HT1080 (cell line): ENCODE results near the gene CDHR5. TPM values are rescaled to one million over a fixed set of nuclear protein-coding genes. Genes with fewer than 3 reads are reported as not detected.
A peak's percentile ranks its signal among the peaks of the same experiment; 100 is the strongest.
"Not testable (repeated sequence)": the region's sequence is repeated elsewhere in the genome, so short reads cannot be mapped to it uniquely, and the experiment has no call there.

Experiments
- DNase-seq: peaks from one replicate; pipeline ENCODE4 v3.0.0-alpha.2; 2015; ENCODE audit warnings: low read depth
- polyA plus RNA-seq, 2 experiments: library from polyadenylated mRNA; depleted of rRNA; stranded (reverse); fragments of >200 nt; gene quantifications; 2 replicates each; pipeline ENCODE4 v1.2.3, GENCODE V29; 2015
- total RNA-seq: library from RNA; depleted of rRNA; stranded (reverse); fragments of >200 nt; shearing (Covaris generic); gene quantifications from 2 replicates; pipeline ENCODE4 v1.2.3, GENCODE V29; 2014; rRNA removed

CDHR5 gene, protein sequence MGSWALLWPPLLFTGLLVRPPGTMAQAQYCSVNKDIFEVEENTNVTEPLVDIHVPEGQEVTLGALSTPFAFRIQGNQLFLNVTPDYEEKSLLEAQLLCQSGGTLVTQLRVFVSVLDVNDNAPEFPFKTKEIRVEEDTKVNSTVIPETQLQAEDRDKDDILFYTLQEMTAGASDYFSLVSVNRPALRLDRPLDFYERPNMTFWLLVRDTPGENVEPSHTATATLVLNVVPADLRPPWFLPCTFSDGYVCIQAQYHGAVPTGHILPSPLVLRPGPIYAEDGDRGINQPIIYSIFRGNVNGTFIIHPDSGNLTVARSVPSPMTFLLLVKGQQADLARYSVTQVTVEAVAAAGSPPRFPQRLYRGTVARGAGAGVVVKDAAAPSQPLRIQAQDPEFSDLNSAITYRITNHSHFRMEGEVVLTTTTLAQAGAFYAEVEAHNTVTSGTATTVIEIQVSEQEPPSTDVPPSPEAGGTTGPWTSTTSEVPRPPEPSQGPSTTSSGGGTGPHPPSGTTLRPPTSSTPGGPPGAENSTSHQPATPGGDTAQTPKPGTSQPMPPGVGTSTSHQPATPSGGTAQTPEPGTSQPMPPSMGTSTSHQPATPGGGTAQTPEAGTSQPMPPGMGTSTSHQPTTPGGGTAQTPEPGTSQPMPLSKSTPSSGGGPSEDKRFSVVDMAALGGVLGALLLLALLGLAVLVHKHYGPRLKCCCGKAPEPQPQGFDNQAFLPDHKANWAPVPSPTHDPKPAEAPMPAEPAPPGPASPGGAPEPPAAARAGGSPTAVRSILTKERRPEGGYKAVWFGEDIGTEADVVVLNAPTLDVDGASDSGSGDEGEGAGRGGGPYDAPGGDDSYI
- not detected in 2 replicates for total RNA-seq
- not detected in 2 replicates for polyA plus RNA-seq (2015; cell fraction: cytosol; rRNA removed)
- not detected in 2 replicates for polyA plus RNA-seq (2015; cell fraction: nucleus; rRNA removed)

GRCh38 chr11:624705-625635, at the start of gene CDHR5:
TSS of gene CDHR5 (minus strand) at chr11:624955. CDS start at chr11:624902, 53 bp downstream.
- no peak for DNase-seq

DNA sequence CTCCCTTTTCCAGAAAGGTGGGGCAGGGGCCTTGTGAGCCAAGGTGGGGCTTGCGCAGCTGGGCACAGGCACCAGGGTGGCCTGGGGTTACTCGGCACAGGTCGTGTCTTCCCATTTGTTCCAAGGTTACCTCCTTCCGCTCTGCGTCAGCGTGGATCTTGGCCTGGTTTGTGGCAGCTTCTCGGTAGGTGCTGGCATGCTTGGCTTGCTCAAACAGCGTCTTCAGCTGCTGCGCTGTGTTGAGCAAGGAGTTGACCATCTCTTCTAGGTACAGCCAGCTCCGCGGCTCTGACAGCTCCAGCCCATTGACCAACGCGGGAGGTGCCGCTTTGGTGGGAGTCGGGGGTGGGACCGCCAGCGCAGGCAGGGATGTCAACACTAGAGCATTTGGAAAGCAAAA, 49.7 kb upstream of the CDHR5 start:
- no peak for DNase-seq

DNA sequence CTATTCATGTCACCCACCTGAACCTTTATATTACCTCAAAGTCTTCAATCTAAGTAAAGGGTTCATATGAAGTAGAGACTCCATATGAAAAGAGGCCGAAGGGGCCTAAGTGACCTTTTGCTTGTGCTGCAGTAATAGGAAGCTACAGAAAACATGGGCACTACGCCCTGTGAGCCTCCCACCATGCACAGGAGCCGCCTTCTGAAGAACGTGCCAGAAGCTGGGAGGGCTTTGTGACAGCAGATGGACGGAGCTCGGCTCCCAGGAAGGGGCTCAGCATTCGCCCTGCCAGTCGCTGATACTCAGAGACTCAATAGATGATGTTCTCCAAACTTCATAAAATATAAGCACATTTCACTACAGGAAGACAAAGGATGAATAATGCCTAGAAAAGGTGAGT, 49.1 kb upstream of the CDHR5 start:
- no peak for DNase-seq

DNA sequence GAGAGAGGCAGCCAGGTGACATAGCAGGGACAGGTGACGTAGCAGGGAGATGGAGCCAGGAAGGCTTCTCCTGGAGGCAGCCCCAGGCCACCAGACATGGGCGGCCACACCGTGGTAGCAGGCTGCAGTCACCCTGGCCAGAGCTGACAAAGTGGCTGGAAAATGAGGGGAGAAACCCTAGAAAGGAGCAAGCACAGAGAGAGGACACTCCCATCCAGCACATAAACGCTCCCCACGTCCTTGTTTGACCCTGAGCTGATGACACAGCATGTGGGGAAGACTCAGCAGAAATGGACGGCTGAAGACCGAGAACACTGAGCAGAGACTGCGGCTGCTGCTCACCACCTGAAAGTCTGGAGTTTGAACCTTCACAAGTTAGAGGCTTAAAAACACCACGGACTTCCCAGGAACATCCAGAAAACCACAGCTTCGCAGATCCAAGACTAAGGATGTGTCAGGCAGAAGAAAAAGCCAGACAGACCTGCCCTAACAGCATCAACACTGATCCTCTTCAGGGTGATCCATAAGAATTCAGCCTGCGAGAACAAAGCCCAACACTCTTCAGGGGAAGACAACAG, 41.0 kb upstream of the CDHR5 start:
- DNase-seq, result no peak

DNA sequence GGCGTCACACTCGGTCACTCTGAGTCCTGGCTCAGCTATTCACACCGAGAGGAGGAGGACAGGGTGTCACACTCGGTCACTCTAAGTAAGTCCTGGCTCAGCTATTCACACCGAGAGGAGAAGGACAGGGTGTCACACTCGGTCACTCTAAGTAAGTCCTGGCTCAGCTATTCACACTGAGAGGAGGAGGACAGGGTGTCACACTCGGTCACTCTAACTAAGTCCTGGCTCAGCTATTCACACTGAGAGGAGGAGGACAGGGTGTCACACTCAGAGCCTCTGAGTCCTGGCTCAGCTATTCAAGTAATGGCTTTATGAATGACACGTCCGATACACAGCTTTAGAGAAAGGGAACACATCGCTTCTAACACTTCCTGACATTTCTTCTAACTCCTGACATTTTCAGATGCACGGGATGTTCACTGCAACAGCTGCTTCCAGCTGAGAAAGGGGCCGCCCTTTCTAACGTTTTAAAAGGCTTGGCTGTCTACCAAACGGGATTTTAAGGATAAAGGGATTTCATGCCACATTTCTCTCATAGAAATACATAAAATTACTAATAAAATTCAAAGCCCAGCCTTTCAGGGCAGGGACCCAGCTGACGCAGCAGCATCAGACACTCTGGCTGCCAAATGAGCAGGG, 40.4 kb upstream of the CDHR5 start:
- no peak for DNase-seq

DNA sequence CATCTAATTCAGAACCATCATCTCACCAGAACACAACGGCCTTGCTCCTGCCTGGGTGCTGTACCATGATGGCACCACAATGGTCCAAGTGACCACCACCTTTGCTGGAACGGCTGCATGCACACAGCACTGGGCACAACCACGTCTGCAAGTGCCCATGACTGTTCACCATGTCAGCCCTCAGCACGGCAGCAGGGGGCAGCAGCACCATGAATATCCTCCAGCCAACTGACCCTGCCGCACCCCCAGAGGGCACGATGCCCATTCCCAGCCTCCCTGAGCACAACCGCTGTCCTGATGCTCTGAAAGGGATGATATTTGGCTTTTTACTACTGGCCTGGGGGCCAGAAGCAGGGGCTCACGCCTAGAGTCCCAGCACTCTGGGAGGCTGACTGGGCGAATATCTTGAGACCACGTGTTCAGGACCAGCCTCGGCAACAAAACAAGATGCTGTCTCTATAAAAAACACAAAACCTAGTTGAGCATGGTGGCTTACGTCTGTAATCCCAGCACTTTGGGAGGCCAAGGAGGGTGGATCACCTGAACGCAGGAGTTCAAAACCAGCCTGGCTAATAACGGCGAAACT, 38.0 kb upstream of the CDHR5 start:
- peak; percentile 49 for DNase-seq

- no peak for DNase-seq
Measured at GRCh38 chr11:660681-661444, 36.1 kb upstream of the CDHR5 start.

GRCh38 chr11:660281-660680, 35.5 kb upstream of the CDHR5 start:
- no peak for DNase-seq

- DNase-seq, result no peak
Measured at GRCh38 chr11:659532-660085, 34.9 kb upstream of the CDHR5 start.

DNA sequence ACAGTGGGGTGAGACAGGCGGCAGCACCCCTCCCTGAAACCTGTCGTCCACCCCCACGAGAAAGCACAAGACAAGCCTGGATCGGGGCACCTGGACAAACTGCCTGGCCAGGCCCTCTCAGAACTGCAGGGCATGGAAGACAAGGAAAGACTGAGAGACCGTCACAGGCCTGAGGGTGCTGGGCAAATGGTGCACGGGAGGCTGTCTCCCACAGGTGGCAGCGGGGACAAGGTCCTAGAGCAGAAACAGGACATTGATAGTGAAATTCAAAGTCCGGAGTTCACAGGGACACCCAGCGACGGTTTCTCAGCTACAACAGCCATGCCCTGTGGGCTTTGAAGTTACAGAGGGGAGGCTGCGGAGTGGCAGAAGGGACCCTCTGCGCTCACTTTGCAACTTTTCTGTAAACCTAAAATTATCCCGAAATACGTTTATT, 33.0 kb upstream of the CDHR5 start:
- no peak for DNase-seq

DNA sequence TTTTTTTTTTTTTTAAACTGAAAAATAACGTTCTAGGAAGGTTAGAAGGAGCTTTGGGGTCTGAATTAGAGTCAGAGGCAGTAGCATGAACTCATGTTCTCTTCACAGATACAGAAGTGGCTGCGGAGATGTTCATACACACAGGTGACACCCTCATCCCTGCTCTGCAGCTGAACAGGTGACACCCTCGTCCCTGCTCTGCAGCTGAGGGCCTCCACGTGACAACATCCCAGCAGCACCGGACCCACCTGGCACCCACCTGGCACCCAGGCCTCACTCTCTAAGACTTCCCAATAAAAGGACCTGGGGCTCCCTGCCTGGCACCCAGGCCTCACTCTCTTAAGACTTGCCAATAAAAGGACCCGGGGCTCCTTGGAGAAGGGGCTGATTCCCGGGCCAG, 32.1 kb upstream of the CDHR5 start:
- no peak for DNase-seq

- no peak for DNase-seq
Measured at GRCh38 chr11:656426-656825, 31.7 kb upstream of the CDHR5 start.

- no peak for DNase-seq
Measured at GRCh38 chr11:655036-655726, 30.4 kb upstream of the CDHR5 start.

- DNase-seq, result not testable (repeated sequence)
Measured at GRCh38 chr11:654444-654843, 29.7 kb upstream of the CDHR5 start.

- no peak for DNase-seq
Measured at GRCh38 chr11:653837-654236, 29.1 kb upstream of the CDHR5 start.

- not testable (repeated sequence) for DNase-seq
Measured at GRCh38 chr11:653136-653535, 28.4 kb upstream of the CDHR5 start.

DNA sequence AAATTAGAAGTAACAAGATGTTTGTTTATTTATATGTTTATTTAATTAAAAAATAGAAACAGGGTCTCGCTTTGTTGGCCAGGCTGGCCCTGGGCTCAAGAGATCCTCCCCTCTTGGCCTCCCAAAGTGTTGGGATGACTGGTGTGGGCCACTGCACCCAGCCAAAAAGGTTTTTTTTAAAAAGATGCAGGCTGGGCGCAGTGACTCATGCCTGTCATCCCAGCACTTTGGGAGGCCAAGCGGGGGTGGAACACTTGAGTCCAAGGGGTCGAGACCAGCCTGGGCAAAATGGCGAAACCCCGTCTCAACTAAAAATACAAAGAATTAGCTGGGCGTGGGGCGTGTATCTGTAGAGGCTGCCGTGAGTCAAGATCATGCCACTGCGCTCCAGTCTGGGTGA, 25.7 kb upstream of the CDHR5 start:
- DNase-seq, result no peak

DNA sequence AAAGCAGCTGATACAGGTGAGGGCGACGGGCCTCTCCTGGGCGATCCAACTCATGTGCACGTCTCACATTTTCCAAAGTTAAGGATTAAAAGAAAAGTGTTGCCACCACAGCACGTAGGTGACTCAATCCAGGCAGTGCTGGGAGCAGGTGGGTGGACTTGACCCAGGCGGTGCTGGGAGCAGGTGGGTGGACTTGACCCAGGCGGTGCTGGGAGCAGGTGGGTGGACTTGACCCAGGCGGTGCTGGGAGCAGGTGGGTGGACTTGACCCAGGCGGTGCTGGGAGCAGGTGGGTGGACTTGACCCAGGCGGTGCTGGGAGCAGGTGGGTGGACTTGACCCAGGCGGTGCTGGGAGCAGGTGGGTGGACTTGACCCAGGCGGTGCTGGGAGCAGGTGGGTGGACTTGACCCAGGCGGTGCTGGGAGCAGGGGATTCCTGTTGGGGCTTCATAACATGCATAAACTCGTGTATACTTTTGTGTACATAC, 23.0 kb upstream of the CDHR5 start:
- DNase-seq, result not testable (repeated sequence)
